Activated CD4-positive, alpha-beta T cell treated with anti-CD3 and anti-CD28 coated beads, Interleukin-2, amount 50 U/mL, for 1 hour (primary cell): ENCODE measurements around the gene BUD31.
"Not testable (repeated sequence)": the region's sequence is repeated elsewhere in the genome, so short reads cannot be mapped to it uniquely, and the experiment has no call there.

Source experiments
- DNase-seq: peaks from one replicate; pipeline ENCODE4 v3.0.0-alpha.2; 2020

BUD31 gene

DNA sequence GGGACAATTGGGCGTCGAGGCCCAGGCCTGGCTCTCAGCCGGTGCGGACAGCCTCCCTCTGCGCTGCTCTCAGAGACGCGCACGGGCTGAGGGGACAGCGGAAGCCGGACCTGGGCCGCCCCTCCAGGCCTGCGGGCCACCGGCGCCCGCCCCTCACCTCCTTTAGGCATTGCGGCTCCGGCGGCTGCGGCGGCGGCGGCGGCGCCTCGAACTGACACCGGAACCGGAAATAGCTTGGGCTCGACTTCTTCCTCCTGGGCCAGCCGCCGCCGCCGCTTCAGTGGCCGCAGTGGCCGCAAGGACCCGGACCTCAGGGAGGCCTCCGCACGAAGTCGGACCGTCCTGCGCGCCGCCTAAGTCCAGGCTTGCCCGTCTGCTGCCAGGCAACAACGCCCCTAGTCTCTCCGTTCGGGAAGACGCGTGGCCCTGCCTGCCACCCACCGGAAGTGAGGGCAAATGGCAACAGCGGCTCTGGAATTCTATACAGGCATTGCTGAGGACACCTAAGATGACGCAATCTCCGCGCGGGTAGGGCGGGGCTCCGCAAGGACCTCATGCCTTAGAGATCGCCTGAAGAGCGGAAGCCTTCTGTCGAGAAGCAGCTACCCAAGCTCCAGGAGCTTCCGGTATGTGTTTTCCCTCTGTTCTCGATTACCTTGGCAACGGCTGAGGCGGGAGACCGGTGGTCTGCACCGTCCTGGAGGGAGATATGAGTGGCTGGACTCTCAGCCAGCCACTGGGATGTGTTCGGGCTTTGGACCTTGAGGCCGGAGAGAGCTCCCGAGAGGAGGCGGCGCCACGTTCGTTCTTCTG, at the start of gene BUD31, which contains the start of gene PDAP1:
Gene BUD31, plus strand, starts transcription at position 591 of the 813 bp plus-strand sequence. CDS start 2,124 bp downstream, outside the sequence.
Gene PDAP1, minus strand, starts transcription at position 219 of the 813 bp plus-strand sequence. Its CDS starts 49 bp downstream, at position 170.
- peak; percentile 92 for DNase-seq

- DNase-seq: no peak
Observed at GRCh38 chr7:99359465-99360154, 49.2 kb upstream of the BUD31 start.

DNA sequence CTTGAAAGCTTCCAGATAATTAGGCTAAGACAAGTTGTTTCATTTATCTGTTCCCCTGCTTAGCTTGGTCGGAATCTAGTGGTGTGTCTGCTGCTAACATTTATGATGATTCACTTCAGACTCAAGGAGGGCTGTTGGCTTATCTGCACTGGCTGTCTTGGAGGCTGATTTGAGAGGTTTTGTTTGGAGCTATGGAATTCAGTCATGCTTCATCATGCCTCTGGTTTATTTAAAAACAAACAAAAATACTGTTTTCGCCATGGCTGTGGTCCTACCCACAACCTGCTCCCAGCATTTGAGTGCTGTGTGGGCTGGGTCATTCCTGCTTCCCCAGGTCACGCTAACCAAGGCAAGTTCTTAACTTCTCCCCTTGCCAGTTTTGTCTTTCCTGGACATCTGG, 46.0 kb upstream of the BUD31 start:
- DNase-seq: no peak

DNA sequence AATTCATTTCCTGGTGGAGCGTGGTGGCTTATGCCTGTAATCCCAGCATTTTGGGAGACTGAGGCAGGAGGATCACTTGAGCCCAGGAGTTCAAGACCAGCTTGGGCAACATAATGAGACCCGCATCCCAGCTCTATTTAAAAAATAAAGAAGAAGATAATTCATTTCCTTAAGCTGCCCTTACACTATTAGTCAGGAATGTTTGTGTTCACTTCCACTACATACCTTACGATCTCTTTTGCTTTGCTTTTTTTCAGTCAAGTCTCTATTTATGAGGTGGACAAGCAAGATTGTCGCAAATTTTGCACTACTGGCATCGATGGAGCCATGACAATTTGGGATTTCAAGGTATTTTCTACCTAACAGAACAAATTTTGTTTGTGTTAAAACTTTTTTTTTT, 45.5 kb upstream of the BUD31 start:
- DNase-seq: no peak

GRCh38 chr7:99365318-99366141, 43.2 kb upstream of the BUD31 start:
- DNase-seq: peak; percentile 76

DNA sequence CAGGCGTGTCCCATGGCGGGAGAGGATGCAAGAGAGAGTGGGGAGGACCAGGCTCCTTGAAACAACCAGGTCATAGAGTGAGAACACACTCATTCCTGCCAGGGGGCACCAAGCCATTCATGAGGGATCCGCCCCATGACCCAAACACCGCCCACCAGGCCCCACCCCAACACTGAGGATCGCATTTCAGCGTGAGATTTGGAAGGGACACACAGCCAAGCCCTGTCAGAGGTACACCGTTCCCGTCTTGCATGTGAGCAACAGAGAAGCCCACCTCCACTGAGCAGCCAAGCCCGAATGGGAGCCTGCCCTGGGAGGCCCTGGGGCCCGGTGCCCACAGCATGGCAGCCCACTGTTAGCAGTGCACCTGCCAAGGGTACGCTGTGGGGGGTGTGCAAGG, 42.1 kb upstream of the BUD31 start:
- DNase-seq: no peak

- DNase-seq: no peak
Observed at GRCh38 chr7:99368750-99369389, 39.9 kb upstream of the BUD31 start.

- DNase-seq: no peak
Observed at GRCh38 chr7:99369767-99370391, 38.9 kb upstream of the BUD31 start.

DNA sequence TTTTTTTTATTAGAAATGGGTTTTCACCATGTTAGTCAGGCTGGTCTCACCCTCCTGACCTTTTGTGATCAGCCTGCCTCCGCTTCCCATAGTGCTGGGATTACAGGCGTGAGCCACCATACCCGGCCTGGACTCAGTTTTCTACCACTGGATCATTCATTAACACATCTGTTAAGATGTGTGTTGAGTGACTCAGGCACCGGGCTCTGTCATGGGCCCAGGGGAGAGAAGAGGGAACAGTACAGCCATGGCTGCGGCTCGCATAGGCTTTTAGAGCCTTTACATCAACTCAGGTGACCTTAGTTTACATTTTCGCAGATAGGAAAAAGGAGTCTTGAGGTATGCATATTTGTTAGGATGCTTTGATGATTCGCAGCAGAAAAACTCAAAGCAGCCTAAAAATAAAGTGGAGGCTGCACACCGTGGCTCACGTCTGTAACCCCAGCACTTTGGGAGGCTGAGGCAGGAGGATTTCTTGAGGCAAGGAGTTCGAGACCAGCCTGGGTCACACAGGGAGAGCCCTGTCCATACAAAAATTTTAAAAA, 37.3 kb upstream of the BUD31 start:
- no peak for DNase-seq

GRCh38 chr7:99372275-99373090, 36.3 kb upstream of the BUD31 start:
- no peak for DNase-seq

- DNase-seq: no peak
Observed at GRCh38 chr7:99373091-99374066, 35.4 kb upstream of the BUD31 start.

- peak; percentile 84 for DNase-seq
Observed at GRCh38 chr7:99374111-99375064, 34.4 kb upstream of the BUD31 start, which contains the start of gene ARPC1B. ARPC1B (plus strand) TSS chr7:99374730; CDS start chr7:99385715, 10,985 bp downstream.

GRCh38 chr7:99375070-99375807, 33.5 kb upstream of the BUD31 start:
- peak; percentile 55 for DNase-seq

- DNase-seq: peak; percentile 45
Observed at GRCh38 chr7:99379043-99379577, 29.7 kb upstream of the BUD31 start.

DNA sequence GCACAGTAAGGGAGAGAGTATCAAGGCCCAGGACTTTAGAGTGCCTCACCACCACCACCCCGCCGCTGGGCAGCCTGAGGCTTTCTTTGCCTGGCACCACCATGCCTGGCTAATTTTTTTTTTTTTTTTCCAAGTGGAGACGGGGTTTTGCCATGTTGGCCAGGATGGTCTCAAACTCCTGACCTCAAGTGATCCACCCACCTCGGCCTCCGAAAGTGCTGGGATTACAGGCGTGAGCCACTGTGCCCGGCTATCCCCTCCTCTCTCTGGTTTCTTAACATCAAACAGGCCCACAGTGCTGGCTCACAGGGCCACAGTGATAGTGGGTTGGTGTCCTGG, 29.1 kb upstream of the BUD31 start:
- DNase-seq: not testable (repeated sequence)

DNA sequence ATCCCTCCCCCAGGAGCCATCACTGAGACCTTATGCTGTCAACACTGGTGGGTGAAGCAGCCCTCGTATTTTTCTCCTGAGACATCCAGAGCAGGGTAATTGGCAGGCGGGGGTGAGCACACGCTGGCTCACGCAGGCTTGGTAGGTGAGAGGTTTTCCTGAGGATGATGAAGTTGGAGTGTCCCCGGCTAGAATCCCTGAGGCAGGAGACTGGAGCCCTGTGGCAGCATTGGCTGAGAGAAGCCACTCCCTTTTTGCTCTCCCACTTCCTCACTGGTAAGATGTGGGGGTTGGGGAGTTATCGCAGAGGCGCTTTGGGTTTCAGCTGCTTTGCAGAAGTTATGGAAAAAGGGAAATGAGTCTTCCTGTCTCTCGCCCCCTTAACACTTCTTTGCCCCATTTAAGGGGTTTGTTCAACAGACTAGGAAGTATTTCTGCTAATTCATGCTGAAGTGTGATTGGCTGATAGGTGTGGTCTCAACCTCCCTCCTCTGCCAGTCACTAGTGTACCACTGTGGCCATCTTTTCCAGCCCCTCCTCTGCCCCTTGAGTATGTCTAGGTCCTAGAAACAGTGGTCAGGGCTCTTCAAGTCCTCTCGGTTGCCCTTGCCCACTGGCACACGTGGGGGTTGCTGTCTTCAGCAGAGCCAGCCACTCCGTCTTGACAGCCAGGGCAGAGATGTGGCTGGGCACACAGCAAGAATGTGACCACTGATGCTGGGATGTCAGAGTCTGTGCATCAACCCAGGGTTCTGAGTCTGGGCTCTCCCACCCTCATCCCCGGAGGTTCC, 28.5 kb upstream of the BUD31 start:
- no peak for DNase-seq
